K562 (cell line): ENCODE measurements around the gene HAPLN2. TPM values are rescaled to one million over a fixed set of nuclear protein-coding genes. Genes with fewer than 3 reads are reported as not detected.

ENCODE experiments used
- CTCFL ChIP-seq: IDR thresholded peaks from 2 replicates; pipeline ENCODE4 v1.6.1; 2011; ENCODE audit warnings: borderline replicate concordance, low read depth, mild to moderate bottlenecking, moderate library complexity, low read length; ENCODE audit not compliant: insufficient read depth, poor library complexity, severe bottlenecking
- FIP1L1 ChIP-seq: fragments of 200-400 bp; formaldehyde crosslinking; IDR thresholded peaks from 2 replicates; pipeline ENCODE4 v1.6.1; 2018; ENCODE audit warnings: mild to moderate bottlenecking, low read depth, low read length; ENCODE audit not compliant: poor library complexity, severe bottlenecking
- FOXJ2 ChIP-seq: fragments of 200-800 bp; sonication (Bioruptor generic); IDR thresholded peaks from 2 replicates; pipeline ENCODE4 v1.6.1; 2016; ENCODE audit warnings: missing genetic modification characterization, missing compliant biosample characterization
- KDM5B ChIP-seq: fragments of 200-600 bp; sonication (generic); IDR thresholded peaks from 2 replicates; pipeline ENCODE4 v1.6.1; 2012; ENCODE audit warnings: low read depth, mild to moderate bottlenecking, moderate library complexity, low read length, control low read depth, inconsistent platforms; ENCODE audit not compliant: insufficient replicate concordance
- LCOR ChIP-seq: sonication (generic); formaldehyde crosslinking; IDR thresholded peaks from 2 replicates; pipeline ENCODE4 v1.8.0; 2022; ENCODE audit warnings: mild to moderate bottlenecking, missing genetic modification reagents
- MYC ChIP-seq, 2 experiments: fragments of 250-450 bp in 1 of 2; sonication (Bioruptor Pico) in 1 of 2; IDR thresholded peaks; 2 replicates each; pipeline versions ENCODE4 v1.5.1 to v1.6.1; 2012 to 2021; ENCODE audit warnings: low read depth in 2 of 2, borderline replicate concordance in 1 of 2, improper control_type of control experiment in 1 of 2, low read length in 1 of 2, mild to moderate bottlenecking in 1 of 2, moderate library complexity in 1 of 2
- NUFIP1 ChIP-seq: fragments of 450-650 bp; IDR thresholded peaks from 2 replicates; pipeline ENCODE4 v1.6.1; 2018; ENCODE audit not compliant: partially characterized antibody
- PHB ChIP-seq: fragments of 250-450 bp; sonication (Bioruptor Pico); IDR thresholded peaks from 2 replicates; pipeline ENCODE4 v1.5.0; 2021
- PKNOX1 ChIP-seq: fragments of 450-650 bp; IDR thresholded peaks from 2 replicates; pipeline ENCODE4 v1.6.1; 2016
- RAD21 ChIP-seq, 2 experiments: fragments of 250-450 bp in 1 of 2; fragments of 450-650 bp in 1 of 2; sonication (Bioruptor Pico) in 1 of 2; formaldehyde crosslinking in 1 of 2; IDR thresholded peaks in 1 of 2; conservative IDR thresholded peaks in 1 of 2; 2 replicates each; pipeline versions ENCODE4 v1.4.0 to v1.8.0; 2020 to 2022; ENCODE audit warnings: mild to moderate bottlenecking in 2 of 2, moderate library complexity in 1 of 2
- SREBF2 ChIP-seq: sonication (generic); formaldehyde crosslinking; IDR thresholded peaks from 2 replicates; pipeline ENCODE4 v1.4.0; 2020; ENCODE audit warnings: mild to moderate bottlenecking, missing genetic modification reagents
- YY1 ChIP-seq, 3 experiments: IDR thresholded peaks; 2 replicates each; pipeline ENCODE4 v1.6.1; 2011; ENCODE audit warnings: low read length in 2 of 3, mild to moderate bottlenecking in 2 of 3, moderate library complexity in 2 of 3, borderline replicate concordance in 1 of 3, control low read depth in 1 of 3, low read depth in 1 of 3; ENCODE audit not compliant: insufficient read depth in 3 of 3, insufficient replicate concordance in 2 of 3, control insufficient read depth in 1 of 3, insufficient read length in 1 of 3; ENCODE audit errors: extremely low read depth in 1 of 3
- ZBTB33 ChIP-seq: sonication (generic); formaldehyde crosslinking; IDR thresholded peaks from 2 replicates; pipeline ENCODE4 v1.8.1; 2023; ENCODE audit warnings: mild to moderate bottlenecking, missing genetic modification reagents
- ZBTB9 ChIP-seq: fragments of 450-650 bp; formaldehyde crosslinking; IDR thresholded peaks from 2 replicates; pipeline ENCODE4 v1.4.0; 2020; ENCODE audit warnings: mild to moderate bottlenecking, moderate library complexity
- ZNF133 ChIP-seq: fragments of 250-450 bp; sonication (Bioruptor Pico); IDR thresholded peaks from 2 replicates; pipeline ENCODE4 v1.4.0; 2020; ENCODE audit warnings: mild to moderate bottlenecking
- polyA plus RNA-seq, 8 experiments: library from polyadenylated mRNA; depleted of rRNA in 4 of 8; stranded (reverse) in 5 of 8; unstranded in 3 of 8; fragments of >200 nt; fragmentation: Nextera tagmentation in 2 of 8; fragmentation: Illumina TruSeq in 1 of 8; extraction: Ambion mirVana in 2 of 8; extraction: Trizol in 1 of 8; gene quantifications; 2 replicates each; pipeline versions ENCODE4 v1.2.1 to v1.2.3, GENCODE V29; 2011 to 2014; ENCODE audit warnings: inconsistent platforms in 1 of 8, missing spikeins in 1 of 8
- total RNA-seq, 7 experiments: library from RNA; depleted of rRNA in 6 of 7; stranded (reverse); fragments of >200 nt in 6 of 7; fragmentation: Illumina TruSeq in 2 of 7; extraction: Trizol in 2 of 7; gene quantifications; 2 replicates each; pipeline versions ENCODE4 v1.2.1 to v1.2.3, GENCODE V29; 2011 to 2021; ENCODE audit warnings: low replicate concordance in 1 of 7

HAPLN2 gene
- total and polyA plus RNA-seq, 9 of the 15 experiments (the other 6 are each of a cell fraction or from before 2014, with no cell fraction given) = 0.14 to 5.2 (median 3.8) TPM; not detected in 4

GRCh38 chr1:156627313-156627880, 8.2 kb downstream of the HAPLN2 start (continued):
- no peak for TF ChIP-seq LCOR (CRISPR knock-in tag)
- peak; percentile 95 for TF ChIP-seq PKNOX1
- no peak for TF ChIP-seq SREBF2 (CRISPR knock-in tag)
- TF ChIP-seq YY1 (IDR thresholded peaks at IDR 0.05; ENCODE audit: borderline replicate concordance in 1 of 3, control insufficient read depth in 1 of 3, extremely low read depth in 1 of 3, insufficient read depth in 3 of 3, insufficient read length in 1 of 3, insufficient replicate concordance in 2 of 3, low read depth in 1 of 3, low read length in 2 of 3) = peak in 1 of 3 experiments; percentile 9
- no peak for TF ChIP-seq PHB (CRISPR knock-in tag)
- no peak for TF ChIP-seq NUFIP1
- TF ChIP-seq ZBTB9 (CRISPR knock-in tag) = no peak
- peak; percentile 32; the same call in 1 of the 2 replicates for TF ChIP-seq MYC (IDR thresholded peaks at IDR 0.05; ENCODE audit: low read depth, low read length)
- no peak for TF ChIP-seq MYC (CRISPR knock-in tag; IDR thresholded peaks at IDR 0.05; ENCODE audit: borderline replicate concordance, low read depth)
- peak; percentile 26 for TF ChIP-seq CTCFL
- TF ChIP-seq ZNF133 (CRISPR knock-in tag) = no peak
- TF ChIP-seq ZBTB33 (CRISPR knock-in tag) = peak; percentile 40; the same call in 1 of the 2 replicates
- TF ChIP-seq FOXJ2 (tag) = no peak
- peak; percentile 48 to 80 for TF ChIP-seq RAD21 (CRISPR knock-in tag; conservative IDR thresholded peaks at IDR 0.05 in 1 of 2, IDR thresholded peaks at IDR 0.05 in 1 of 2)
- TF ChIP-seq FIP1L1 = no peak
- peak; percentile 3 for TF ChIP-seq KDM5B
